Activated naive CD4-positive, alpha-beta T cell treated with anti-CD3 and anti-CD28 coated beads for 36 hours (primary cell): ENCODE results near the gene ATOH1. TPM values are rescaled to one million over a fixed set of nuclear protein-coding genes. Genes with fewer than 3 reads are reported as not detected.

ENCODE experiments used
- CTCF ChIA-PET: fragments of 350-600 bp; sonication (Branson Sonifier 250); formaldehyde crosslinking; loops from one replicate; lab custom pipeline; 2021; ENCODE audit warnings: antibody characterized with exemption; lab: Charles Lee
- DNase-seq: peaks from one replicate; pipeline ENCODE4 v3.0.0-alpha.2; 2020
- H3K27ac Mint-ChIP-seq: one replicate; pipeline ENCODE4 v1.8.0; 2021; ENCODE audit warnings: mild to moderate bottlenecking, mixed read lengths
- H3K27me3 Mint-ChIP-seq: one replicate; pipeline ENCODE4 v1.8.0; 2021; ENCODE audit warnings: low read depth, mixed read lengths
- H3K36me3 Mint-ChIP-seq: one replicate; pipeline ENCODE4 v1.8.0; 2021; ENCODE audit warnings: low read depth, mixed read lengths
- H3K4me1 Mint-ChIP-seq: one replicate; pipeline ENCODE4 v1.8.0; 2021; ENCODE audit warnings: low read depth, mixed read lengths
- H3K4me3 Mint-ChIP-seq: one replicate; pipeline ENCODE4 v1.8.0; 2021; ENCODE audit warnings: mild to moderate bottlenecking, moderate library complexity, mixed read lengths
- H3K9me3 Mint-ChIP-seq: one replicate; pipeline ENCODE4 v1.8.0; 2021; ENCODE audit warnings: mixed read lengths
- intact Hi-C: fragments of 100-400 bp; cut with micrococcal nuclease; formaldehyde crosslinking; loops from one replicate; pipeline ENCODE4 v1.15.1; 2023
- total RNA-seq, 2 experiments: library from RNA; stranded (reverse); gene quantifications; one replicate each; pipeline ENCODE4 v1.2.3, GENCODE V29; 2021

Gene ATOH1
- total RNA-seq, 2 experiments from 2014 or later: not detected

DNA sequence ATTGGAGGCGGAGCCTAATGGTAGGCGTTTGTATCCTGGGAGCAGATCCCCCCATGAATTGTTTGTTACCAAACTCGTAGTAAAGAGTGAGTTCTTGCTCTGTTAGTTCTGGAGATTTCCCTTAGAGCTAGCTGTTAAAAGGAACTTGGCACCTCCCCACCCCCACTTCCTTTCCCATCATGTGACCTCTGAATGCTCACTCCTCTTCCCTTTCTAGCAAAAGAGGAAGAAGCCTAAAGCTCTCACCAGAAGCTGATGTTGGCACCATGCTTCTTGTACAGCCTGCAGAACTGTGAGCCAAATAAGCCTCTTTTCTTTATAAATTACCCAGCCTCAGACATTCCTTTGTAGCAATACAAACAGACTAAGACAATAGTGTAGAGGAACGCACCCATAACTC, 13.8 kb upstream of the ATOH1 start:
- CTCF ChIA-PET: no interaction called here
- Mint-ChIP-seq H3K4me3 (no peak overlapping the region), H3K27ac (no peak overlapping the region), H3K27me3 (peaks cover 2% of the 10 kb centered on the region), H3K9me3 (no peaks in the 10 kb centered on the region), H3K36me3 (no peaks in the 10 kb centered on the region), H3K4me1 (no peaks in the 10 kb centered on the region)
- intact Hi-C loops: no loop called here
- DNase-seq: no peak

DNA sequence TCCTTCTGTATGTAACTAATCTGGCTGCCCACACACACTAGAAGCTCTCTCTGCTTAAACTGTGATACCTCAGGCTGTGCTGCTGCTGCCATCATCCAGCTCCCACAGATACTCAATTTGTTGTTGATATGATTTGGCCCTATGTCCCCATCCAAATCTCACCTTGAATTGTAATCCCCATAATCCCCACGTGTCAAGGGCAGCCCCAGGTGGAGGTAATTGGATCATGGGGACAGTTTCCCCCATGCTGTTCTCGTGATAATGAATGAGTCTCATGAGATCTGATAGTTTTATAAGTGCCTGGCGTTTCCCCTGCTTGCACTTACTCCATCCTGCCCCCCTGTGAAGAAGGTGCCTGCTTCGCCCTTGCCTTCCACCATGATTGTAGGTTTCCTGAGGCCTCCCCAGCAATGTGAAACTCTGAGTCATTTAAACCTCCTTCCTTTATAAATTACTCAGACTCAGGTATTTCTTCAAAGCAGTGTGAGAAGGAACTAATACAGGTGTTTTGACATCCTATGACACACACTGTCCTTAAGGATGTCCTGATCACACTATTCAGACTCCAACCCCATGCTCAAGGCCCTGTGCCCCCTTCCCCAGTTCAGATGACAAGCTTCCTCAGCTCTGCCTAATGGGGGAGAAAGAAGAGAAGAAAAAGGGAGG, 2.9 kb upstream of the ATOH1 start:
- intact Hi-C loops: no loop called here
- H3K4me3 Mint-ChIP-seq: no peak overlapping the region
- H3K36me3 Mint-ChIP-seq: peaks cover 1% of the 10 kb centered on the region
- H3K27me3 Mint-ChIP-seq: peaks cover 49% of the 10 kb centered on the region
- no peak for DNase-seq
- H3K4me1 Mint-ChIP-seq: peaks cover 19% of the 10 kb centered on the region
- no peak overlapping the region for H3K27ac Mint-ChIP-seq
- H3K9me3 Mint-ChIP-seq: no peaks in the 10 kb centered on the region
- CTCF ChIA-PET: no interaction called here

GRCh38 chr4:93827272-93827947, 1.1 kb upstream of the ATOH1 start:
- CTCF ChIA-PET: no interaction called here
- Mint-ChIP-seq H3K4me3 (no peak overlapping the region), H3K27ac (no peak overlapping the region), H3K27me3 (peaks cover 66% of the 10 kb centered on the region), H3K36me3 (peaks cover 1% of the 10 kb centered on the region), H3K4me1 (peaks cover 19% of the 10 kb centered on the region), H3K9me3 (no peaks in the 10 kb centered on the region)
- no peak for DNase-seq
- intact Hi-C loops: no loop called here

- peaks cover 19% of the 10 kb centered on the region for H3K4me1 Mint-ChIP-seq
- intact Hi-C loops: no loop called here
- DNase-seq: no peak
- H3K27ac Mint-ChIP-seq: no peak overlapping the region
- H3K36me3 Mint-ChIP-seq: peaks cover 1% of the 10 kb centered on the region
- H3K4me3 Mint-ChIP-seq: peak overlapping the region; percentile 36
- CTCF ChIA-PET: no interaction called here
- peaks cover 80% of the 10 kb centered on the region for H3K27me3 Mint-ChIP-seq
- no peaks in the 10 kb centered on the region for H3K9me3 Mint-ChIP-seq
Measured at GRCh38 chr4:93828995-93829819, 654 bp downstream of the ATOH1 start.

DNA sequence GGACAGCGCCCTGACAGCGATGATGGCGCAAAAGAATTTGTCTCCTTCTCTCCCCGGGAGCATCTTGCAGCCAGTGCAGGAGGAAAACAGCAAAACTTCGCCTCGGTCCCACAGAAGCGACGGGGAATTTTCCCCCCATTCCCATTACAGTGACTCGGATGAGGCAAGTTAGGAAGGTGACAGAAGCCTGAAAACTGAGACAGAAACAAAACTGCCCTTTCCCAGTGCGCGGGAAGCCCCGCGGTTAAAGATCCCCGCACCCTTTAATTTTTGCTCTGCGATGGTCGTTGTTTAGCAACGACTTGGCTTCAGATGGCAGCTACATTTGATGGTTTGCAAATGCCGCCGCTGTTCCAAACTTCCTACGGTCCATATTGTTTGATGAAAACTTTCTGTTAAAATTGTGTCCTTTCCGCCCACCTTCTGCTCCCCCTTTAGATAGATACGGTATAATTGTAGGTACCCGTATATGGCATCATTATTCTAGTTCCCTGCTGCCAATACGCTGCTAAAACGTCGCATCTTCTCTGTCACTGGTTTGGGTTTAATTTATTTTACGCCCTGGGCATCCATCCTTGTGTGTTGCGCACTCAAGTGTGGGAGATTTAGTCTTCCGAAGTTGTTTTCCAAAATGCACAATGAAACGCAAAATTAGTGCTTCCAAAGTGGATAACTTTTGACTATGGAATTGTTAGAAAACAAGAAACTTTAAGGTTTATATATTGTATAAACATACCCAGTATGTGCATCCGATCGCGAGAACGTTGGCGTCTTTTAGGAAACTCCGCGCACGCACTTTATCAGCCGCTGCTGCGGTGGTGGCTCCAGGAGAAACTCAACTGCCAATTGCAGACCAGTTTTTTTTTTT, 1.5 kb downstream of the ATOH1 start:
- Mint-ChIP-seq H3K36me3 (peaks cover 1% of the 10 kb centered on the region), H3K4me1 (peaks cover 19% of the 10 kb centered on the region), H3K9me3 (no peaks in the 10 kb centered on the region), H3K4me3 (no peak overlapping the region), H3K27ac (no peak overlapping the region), H3K27me3 (peaks cover 83% of the 10 kb centered on the region)
- CTCF ChIA-PET: no interaction called here
- intact Hi-C loops: no loop called here
- no peak for DNase-seq

GRCh38 chr4:93831716-93832496, 3.4 kb downstream of the ATOH1 start:
- peaks cover 19% of the 10 kb centered on the region for H3K4me1 Mint-ChIP-seq
- no peak overlapping the region for H3K4me3 Mint-ChIP-seq
- peaks cover 84% of the 10 kb centered on the region for H3K27me3 Mint-ChIP-seq
- no peak overlapping the region for H3K27ac Mint-ChIP-seq
- peaks cover 1% of the 10 kb centered on the region for H3K36me3 Mint-ChIP-seq
- intact Hi-C loops: no loop called here
- no peak for DNase-seq
- no peaks in the 10 kb centered on the region for H3K9me3 Mint-ChIP-seq
- CTCF ChIA-PET: no interaction called here

GRCh38 chr4:93834249-93835066, 5.9 kb downstream of the ATOH1 start:
- H3K27me3 Mint-ChIP-seq: peaks cover 61% of the 10 kb centered on the region
- CTCF ChIA-PET: no interaction called here
- no peak overlapping the region for H3K4me3 Mint-ChIP-seq
- H3K27ac Mint-ChIP-seq: no peak overlapping the region
- H3K4me1 Mint-ChIP-seq: peaks cover 6% of the 10 kb centered on the region
- no peaks in the 10 kb centered on the region for H3K9me3 Mint-ChIP-seq
- no peak for DNase-seq
- intact Hi-C loops: no loop called here
- peaks cover 1% of the 10 kb centered on the region for H3K36me3 Mint-ChIP-seq

- Mint-ChIP-seq H3K4me1 (no peaks in the 10 kb centered on the region), H3K27ac (no peak overlapping the region), H3K27me3 (peaks cover 55% of the 10 kb centered on the region), H3K9me3 (no peaks in the 10 kb centered on the region), H3K36me3 (no peaks in the 10 kb centered on the region), H3K4me3 (no peak overlapping the region)
- intact Hi-C loops: no loop called here
- no peak for DNase-seq
- CTCF ChIA-PET: no interaction called here
Measured at GRCh38 chr4:93835929-93836328, 7.4 kb downstream of the ATOH1 start.

- peaks cover 27% of the 10 kb centered on the region for H3K27me3 Mint-ChIP-seq
Measured at GRCh38 chr4:93839704-93840103, 11.2 kb downstream of the ATOH1 start.

DNA sequence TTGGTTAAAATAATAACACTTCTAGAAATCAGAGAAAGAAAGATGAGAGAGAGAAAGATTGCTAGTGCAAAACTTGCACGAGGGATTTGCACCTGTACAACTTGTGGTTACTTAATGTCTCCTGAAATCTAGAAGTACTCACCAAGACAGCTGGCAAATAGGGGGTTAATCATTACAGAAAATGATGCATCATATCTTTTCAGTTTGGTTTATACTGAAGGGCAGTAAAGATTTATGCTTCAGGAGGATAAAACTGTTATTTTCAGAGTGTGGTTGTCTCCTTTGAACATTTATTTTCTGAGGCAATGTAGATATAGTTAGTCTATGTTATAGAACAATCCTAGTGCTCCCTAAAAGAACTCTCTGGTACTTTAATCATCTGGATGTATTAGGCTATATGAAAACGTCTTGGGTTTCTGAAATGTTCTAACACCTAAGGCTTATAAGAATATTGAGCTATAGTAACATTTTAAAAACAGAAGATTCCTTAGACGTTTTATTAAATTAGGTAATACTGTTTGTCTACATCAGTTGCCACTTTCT, 13.3 kb downstream of the ATOH1 start:
- intact Hi-C loops: no loop called here
- CTCF ChIA-PET: no interaction called here
- peaks cover 9% of the 10 kb centered on the region for H3K27me3 Mint-ChIP-seq
- H3K4me1 Mint-ChIP-seq: no peaks in the 10 kb centered on the region
- no peaks in the 10 kb centered on the region for H3K36me3 Mint-ChIP-seq
- H3K27ac Mint-ChIP-seq: no peak overlapping the region
- H3K9me3 Mint-ChIP-seq: peaks cover 2% of the 10 kb centered on the region
- no peak overlapping the region for H3K4me3 Mint-ChIP-seq
- DNase-seq: no peak

More at GRCh38 chr4:93839704-93840103, 11.2 kb downstream of the ATOH1 start:
- H3K36me3 Mint-ChIP-seq: no peaks in the 10 kb centered on the region
- CTCF ChIA-PET: no interaction called here
- intact Hi-C loops: no loop called here
- no peaks in the 10 kb centered on the region for H3K4me1 Mint-ChIP-seq
- no peak overlapping the region for H3K4me3 Mint-ChIP-seq
- no peak for DNase-seq
- no peak overlapping the region for H3K27ac Mint-ChIP-seq
- no peaks in the 10 kb centered on the region for H3K9me3 Mint-ChIP-seq
